ENCODE data around the gene KXD1. TPM values are rescaled to one million over a fixed set of nuclear protein-coding genes. Genes with fewer than 3 reads are reported as not detected.

KXD1 gene
- total RNA-seq, 1 experiment from 2014 or later: 77.5 TPM

- no peaks in the 10 kb centered on the region for H3K9me3 ChIP-seq
- POLR2A ChIA-PET: no interaction called here
- H3K4me1 ChIP-seq: peaks cover 27% of the 10 kb centered on the region
- H3K27me3 ChIP-seq (replicated peaks; ENCODE audit: control insufficient read depth, insufficient read depth, low read length): peaks cover 11% of the 10 kb centered on the region
- BruUV-seq (replicated peaks): no TSS peak
- CTCF ChIA-PET: no interaction called here
- H3K27me3 Mint-ChIP-seq (ENCODE audit: insufficient read depth, unreplicated experiment): peaks cover 25% of the 10 kb centered on the region
- DNase-seq: no peak
- H3K4me1 Mint-ChIP-seq (ENCODE audit: low read depth, unreplicated experiment): peaks cover 13% of the 10 kb centered on the region
- H3K36me3 ChIP-seq (ENCODE audit: control insufficient read depth, insufficient read depth, low read length): no peaks in the 10 kb centered on the region
- no peak for TF ChIP-seq CTCF (IDR thresholded peaks at IDR 0.05; ENCODE audit: insufficient read depth in 1 of 2, low read depth in 1 of 2, low read length in 1 of 2, severe bottlenecking in 1 of 2, unreplicated experiment in 1 of 2)
- no peaks in the 10 kb centered on the region for H3K36me3 Mint-ChIP-seq (ENCODE audit: insufficient read depth, unreplicated experiment)
- H3K9me3 Mint-ChIP-seq (ENCODE audit: unreplicated experiment): no peaks in the 10 kb centered on the region
- H3K4me3 ChIP-seq (ENCODE audit: low read depth, low read length): no peak overlapping the region
- peak overlapping the region; percentile 70 for H3K4me3 Mint-ChIP-seq (ENCODE audit: unreplicated experiment)
- no peak overlapping the region for H3K27ac Mint-ChIP-seq (ENCODE audit: unreplicated experiment)
- intact Hi-C loops (cut with micrococcal nuclease; ENCODE audit: unreplicated experiment): no loop called here
Observed at GRCh38 chr19:18613589-18614234, 56.0 kb downstream of the KXD1 start.

- ChIA-PET CTCF (no interaction called here), POLR2A (no interaction called here)
- Mint-ChIP-seq H3K9me3 (ENCODE audit: unreplicated experiment) (no peaks in the 10 kb centered on the region), H3K4me3 (ENCODE audit: unreplicated experiment) (no peak overlapping the region), H3K4me1 (ENCODE audit: low read depth, unreplicated experiment) (peaks cover 11% of the 10 kb centered on the region), H3K27me3 (ENCODE audit: insufficient read depth, unreplicated experiment) (peaks cover 16% of the 10 kb centered on the region), H3K36me3 (ENCODE audit: insufficient read depth, unreplicated experiment) (peaks cover 4% of the 10 kb centered on the region), H3K27ac (ENCODE audit: unreplicated experiment) (no peak overlapping the region)
- DNase-seq: no peak
- BruUV-seq (replicated peaks): no TSS peak
- no peaks in the 10 kb centered on the region for H3K9me3 ChIP-seq
- no peak overlapping the region for H3K4me3 ChIP-seq (ENCODE audit: low read depth, low read length)
- no peak for TF ChIP-seq CTCF (IDR thresholded peaks at IDR 0.05; ENCODE audit: insufficient read depth in 1 of 2, low read depth in 1 of 2, low read length in 1 of 2, severe bottlenecking in 1 of 2, unreplicated experiment in 1 of 2)
- intact Hi-C loops (cut with micrococcal nuclease; ENCODE audit: unreplicated experiment): no loop called here
- no peaks in the 10 kb centered on the region for H3K36me3 ChIP-seq (ENCODE audit: control insufficient read depth, insufficient read depth, low read length)
- H3K4me1 ChIP-seq: peaks cover 13% of the 10 kb centered on the region
- H3K27me3 ChIP-seq (replicated peaks; ENCODE audit: control insufficient read depth, insufficient read depth, low read length): peaks cover 10% of the 10 kb centered on the region
Observed at GRCh38 chr19:18616023-18616422, 58.4 kb downstream of the KXD1 start.

GRCh38 chr19:18617562-18617961 lies 59.9 kb downstream of the KXD1 start:
- H3K27ac Mint-ChIP-seq (ENCODE audit: unreplicated experiment): no peak overlapping the region
- BruUV-seq (replicated peaks): no TSS peak
- no peak for TF ChIP-seq CTCF (IDR thresholded peaks at IDR 0.05; ENCODE audit: insufficient read depth in 1 of 2, low read depth in 1 of 2, low read length in 1 of 2, severe bottlenecking in 1 of 2, unreplicated experiment in 1 of 2)

More at GRCh38 chr19:18617562-18617961, 59.9 kb downstream of the KXD1 start:
- Mint-ChIP-seq H3K36me3 (ENCODE audit: insufficient read depth, unreplicated experiment) (peaks cover 4% of the 10 kb centered on the region), H3K4me1 (ENCODE audit: low read depth, unreplicated experiment) (peaks cover 2% of the 10 kb centered on the region), H3K9me3 (ENCODE audit: unreplicated experiment) (no peaks in the 10 kb centered on the region), H3K27me3 (ENCODE audit: insufficient read depth, unreplicated experiment) (peaks cover 9% of the 10 kb centered on the region), H3K4me3 (ENCODE audit: unreplicated experiment) (no peak overlapping the region)
- Histone ChIP-seq H3K4me1 (peaks cover under 1% of the 10 kb centered on the region; the same call in 1 of the 2 replicates), H3K36me3 (ENCODE audit: control insufficient read depth, insufficient read depth, low read length) (no peaks in the 10 kb centered on the region), H3K27me3 (replicated peaks; ENCODE audit: control insufficient read depth, insufficient read depth, low read length) (no peaks in the 10 kb centered on the region; the same call in none of the 2 replicates), H3K4me3 (ENCODE audit: low read depth, low read length) (no peak overlapping the region), H3K9me3 (no peaks in the 10 kb centered on the region)
- CTCF ChIA-PET: no interaction called here
- no peak for DNase-seq
- POLR2A ChIA-PET: no interaction called here
- intact Hi-C loops (cut with micrococcal nuclease; ENCODE audit: unreplicated experiment): no loop called here

Measured in Caco-2 (cell line).